ENCODE data around the gene PLCE1.

Gene PLCE1

GRCh38 chr10:94025806-94026205 is 32.1 kb downstream of the PLCE1 start:
- no peak for DNase-seq

- no peak for DNase-seq
These were observed 33.5 kb downstream of the PLCE1 start for GRCh38 chr10:94027197-94027596.

GRCh38 chr10:94029955-94030354 is 36.2 kb downstream of the PLCE1 start:
- DNase-seq: no peak

GRCh38 chr10:94035982-94036765 is 42.4 kb downstream of the PLCE1 start:
- no peak for DNase-seq

- no peak for DNase-seq
These were observed 43.0 kb downstream of the PLCE1 start for GRCh38 chr10:94036766-94037033.

- DNase-seq: no peak
These were observed 43.6 kb downstream of the PLCE1 start for GRCh38 chr10:94037286-94037685.

- no peak for DNase-seq
These were observed 44.3 kb downstream of the PLCE1 start for GRCh38 chr10:94038024-94038423.

GRCh38 chr10:94041206-94041605 is 47.5 kb downstream of the PLCE1 start:
- DNase-seq: no peak

GRCh38 chr10:94042001-94042833 is 48.5 kb downstream of the PLCE1 start:
- DNase-seq: peak in 1 of 5 experiments; percentile 5

GRCh38 chr10:94042834-94043175 is 49.1 kb downstream of the PLCE1 start:
- DNase-seq: no peak
